NOMO-1 (cell line): ENCODE results near the gene LRRK2.

Experiments
- DNase-seq, 2 experiments: peaks; one replicate each; lab custom pipeline; 2025; ENCODE audit not compliant: unreplicated experiment in 2 of 2; lab: John Stamatoyannopoulos, UW

LRRK2 gene

GRCh38 chr12:40390980-40391379 is 166.2 kb downstream of the LRRK2 start:
- DNase-seq = no peak

- DNase-seq = no peak
Observed at GRCh38 chr12:40393026-40393425, 168.2 kb downstream of the LRRK2 start.

- no peak for DNase-seq
Observed at GRCh38 chr12:40399656-40400055, 174.9 kb downstream of the LRRK2 start.

- no peak for DNase-seq
Observed at GRCh38 chr12:40405419-40405818, 180.6 kb downstream of the LRRK2 start.
